Measurements from ENCODE around the gene RAB28.

The RAB28 gene

GRCh38 chr4:13378973-13379759 is 105.0 kb downstream of the RAB28 start:
- Histone ChIP-seq H2BK120ac (ENCODE audit: low read depth, low read length) (no peak overlapping the region), H3K4me3 (ENCODE audit: low read length in 2 of 2) (no peak overlapping the region), H3K4ac (ENCODE audit: low read length) (no peak overlapping the region), H3K9me3 (replicated peaks in 1 of 2; ENCODE audit: control insufficient read depth in 2 of 2, insufficient read depth in 1 of 2, low read depth in 1 of 2, low read length in 2 of 2) (peaks cover 0 to 5% of the 10 kb centered on the region in 2 donors), H2BK12ac (ENCODE audit: low read length) (no peak overlapping the region), H2BK15ac (ENCODE audit: low read length) (no peak overlapping the region), H3K18ac (ENCODE audit: low read length) (no peak overlapping the region), H3K14ac (ENCODE audit: low read length) (no peak overlapping the region), H2AK5ac (ENCODE audit: low read depth, low read length) (no peak overlapping the region), H3K27ac (replicated peaks; ENCODE audit: low read length) (no peak overlapping the region), H3K23ac (ENCODE audit: low read depth, low read length, poor library complexity) (no peak overlapping the region), H3K9ac (ENCODE audit: low read depth, low read length, poor library complexity) (no peak overlapping the region), H2AFZ (ENCODE audit: low read length) (no peak overlapping the region), H3K27me3 (ENCODE audit: control insufficient read depth in 3 of 3, insufficient read depth in 3 of 3, low read depth in 1 of 3, low read length in 3 of 3) (no peaks in the 10 kb centered on the region), H2BK5ac (ENCODE audit: low read length) (no peak overlapping the region), H3K4me1 (ENCODE audit: control insufficient read depth in 2 of 2, insufficient read depth in 1 of 2, low read depth in 1 of 2, low read length in 2 of 2) (no peaks in the 10 kb centered on the region), H3K79me1 (ENCODE audit: low read depth, low read length) (no peaks in the 10 kb centered on the region), H3K4me2 (ENCODE audit: insufficient read depth, low read length, poor library complexity, severe bottlenecking) (no peak overlapping the region), H4K91ac (ENCODE audit: low read depth, low read length, poor library complexity) (no peak overlapping the region), H3K36me3 (replicated peaks in 1 of 2; ENCODE audit: control insufficient read depth in 2 of 2, insufficient read depth in 2 of 2, low read length in 2 of 2) (peaks cover 0 to 35% of the 10 kb centered on the region in 2 donors), H4K8ac (ENCODE audit: low read depth, low read length) (no peak overlapping the region)
- DNase-seq (ENCODE audit: low spot score), result no peak
- no CpG with 5 or more reads among the region's 9 CpGs for WGBS, 2 donors (ENCODE audit: extremely low coverage in 2 of 2, insufficient read length in 2 of 2, insufficient replicate concordance in 1 of 2)

GRCh38 chr4:13371048-13371447 is 113.1 kb downstream of the RAB28 start:
- Histone ChIP-seq H3K36me3 (replicated peaks in 1 of 2; ENCODE audit: control insufficient read depth in 2 of 2, insufficient read depth in 2 of 2, low read length in 2 of 2) (peaks cover 0 to 54% of the 10 kb centered on the region in 2 donors), H3K9ac (ENCODE audit: low read depth, low read length, poor library complexity) (no peak overlapping the region), H4K91ac (ENCODE audit: low read depth, low read length, poor library complexity) (no peak overlapping the region), H2BK15ac (ENCODE audit: low read length) (no peak overlapping the region), H3K4me1 (ENCODE audit: control insufficient read depth in 2 of 2, insufficient read depth in 1 of 2, low read depth in 1 of 2, low read length in 2 of 2) (no peaks in the 10 kb centered on the region), H3K4ac (ENCODE audit: low read length) (no peak overlapping the region), H3K14ac (ENCODE audit: low read length) (no peak overlapping the region), H3K4me2 (ENCODE audit: insufficient read depth, low read length, poor library complexity, severe bottlenecking) (no peak overlapping the region), H2BK5ac (ENCODE audit: low read length) (no peak overlapping the region), H2AFZ (ENCODE audit: low read length) (no peak overlapping the region), H3K9me3 (replicated peaks in 1 of 2; ENCODE audit: control insufficient read depth in 2 of 2, insufficient read depth in 1 of 2, low read depth in 1 of 2, low read length in 2 of 2) (peaks cover 0 to 3% of the 10 kb centered on the region in 2 donors), H3K4me3 (ENCODE audit: low read length in 2 of 2) (no peak overlapping the region), H2BK12ac (ENCODE audit: low read length) (no peak overlapping the region), H4K8ac (ENCODE audit: low read depth, low read length) (no peak overlapping the region), H3K27me3 (ENCODE audit: control insufficient read depth in 3 of 3, insufficient read depth in 3 of 3, low read depth in 1 of 3, low read length in 3 of 3) (no peaks in the 10 kb centered on the region), H3K79me1 (ENCODE audit: low read depth, low read length) (no peaks in the 10 kb centered on the region), H2AK5ac (ENCODE audit: low read depth, low read length) (no peak overlapping the region), H2BK120ac (ENCODE audit: low read depth, low read length) (no peak overlapping the region), H3K23ac (ENCODE audit: low read depth, low read length, poor library complexity) (no peak overlapping the region), H3K18ac (ENCODE audit: low read length) (no peak overlapping the region), H3K27ac (replicated peaks; ENCODE audit: low read length) (no peak overlapping the region)
- no CpG with 5 or more reads among the region's 3 CpGs for WGBS, 2 donors (ENCODE audit: extremely low coverage in 2 of 2, insufficient read length in 2 of 2, insufficient replicate concordance in 1 of 2)
- DNase-seq (ENCODE audit: low spot score), result no peak

GRCh38 chr4:13368217-13368616 is 115.9 kb downstream of the RAB28 start:
- Histone ChIP-seq H2AFZ (ENCODE audit: low read length) (no peak overlapping the region), H2BK15ac (ENCODE audit: low read length) (no peak overlapping the region), H4K8ac (ENCODE audit: low read depth, low read length) (no peak overlapping the region), H2AK5ac (ENCODE audit: low read depth, low read length) (no peak overlapping the region), H2BK120ac (ENCODE audit: low read depth, low read length) (no peak overlapping the region), H4K91ac (ENCODE audit: low read depth, low read length, poor library complexity) (no peak overlapping the region), H3K4me1 (ENCODE audit: control insufficient read depth in 2 of 2, insufficient read depth in 1 of 2, low read depth in 1 of 2, low read length in 2 of 2) (peaks cover 0 to 2% of the 10 kb centered on the region in 2 donors), H3K18ac (ENCODE audit: low read length) (no peak overlapping the region), H2BK5ac (ENCODE audit: low read length) (no peak overlapping the region), H3K4ac (ENCODE audit: low read length) (no peak overlapping the region), H3K36me3 (replicated peaks in 1 of 2; ENCODE audit: control insufficient read depth in 2 of 2, insufficient read depth in 2 of 2, low read length in 2 of 2) (peaks cover 0 to 53% of the 10 kb centered on the region in 2 donors), H3K9ac (ENCODE audit: low read depth, low read length, poor library complexity) (no peak overlapping the region), H3K4me3 (ENCODE audit: low read length in 2 of 2) (no peak overlapping the region), H3K27ac (replicated peaks; ENCODE audit: low read length) (no peak overlapping the region), H3K9me3 (replicated peaks in 1 of 2; ENCODE audit: control insufficient read depth in 2 of 2, insufficient read depth in 1 of 2, low read depth in 1 of 2, low read length in 2 of 2) (peaks cover 0 to 3% of the 10 kb centered on the region in 2 donors), H3K79me1 (ENCODE audit: low read depth, low read length) (no peaks in the 10 kb centered on the region), H3K14ac (ENCODE audit: low read length) (no peak overlapping the region), H3K4me2 (ENCODE audit: insufficient read depth, low read length, poor library complexity, severe bottlenecking) (no peak overlapping the region), H2BK12ac (ENCODE audit: low read length) (no peak overlapping the region), H3K23ac (ENCODE audit: low read depth, low read length, poor library complexity) (no peak overlapping the region), H3K27me3 (ENCODE audit: control insufficient read depth in 3 of 3, insufficient read depth in 3 of 3, low read depth in 1 of 3, low read length in 3 of 3) (no peaks in the 10 kb centered on the region)
- no peak for DNase-seq (ENCODE audit: low spot score)
- WGBS, 2 donors (ENCODE audit: extremely low coverage in 2 of 2, insufficient read length in 2 of 2, insufficient replicate concordance in 1 of 2), result no CpG with 5 or more reads among the region's 2 CpGs

- H3K9me3 ChIP-seq (replicated peaks in 1 of 2; ENCODE audit: control insufficient read depth in 2 of 2, insufficient read depth in 1 of 2, low read depth in 1 of 2, low read length in 2 of 2), result peaks cover 0 to 3% of the 10 kb centered on the region in 2 donors
- no peak overlapping the region for H3K14ac ChIP-seq (ENCODE audit: low read length)
- no peak overlapping the region for H2AFZ ChIP-seq (ENCODE audit: low read length)
- H3K4ac ChIP-seq (ENCODE audit: low read length), result no peak overlapping the region
- no peak overlapping the region for H3K9ac ChIP-seq (ENCODE audit: low read depth, low read length, poor library complexity)
- H3K36me3 ChIP-seq (replicated peaks in 1 of 2; ENCODE audit: control insufficient read depth in 2 of 2, insufficient read depth in 2 of 2, low read length in 2 of 2), result peaks cover 0 to 48% of the 10 kb centered on the region in 2 donors
- no peak overlapping the region for H3K4me3 ChIP-seq (ENCODE audit: low read length in 2 of 2)
- WGBS, 2 donors (ENCODE audit: extremely low coverage in 2 of 2, insufficient read length in 2 of 2, insufficient replicate concordance in 1 of 2), result no CpG with 5 or more reads among the region's 6 CpGs
- no peak overlapping the region for H2BK5ac ChIP-seq (ENCODE audit: low read length)
- no peak overlapping the region for H2BK120ac ChIP-seq (ENCODE audit: low read depth, low read length)
- no peak overlapping the region for H2BK12ac ChIP-seq (ENCODE audit: low read length)
- H3K4me1 ChIP-seq (ENCODE audit: control insufficient read depth in 2 of 2, insufficient read depth in 1 of 2, low read depth in 1 of 2, low read length in 2 of 2), result peaks cover 0 to 2% of the 10 kb centered on the region in 2 donors
- H3K23ac ChIP-seq (ENCODE audit: low read depth, low read length, poor library complexity), result no peak overlapping the region
- H2AK5ac ChIP-seq (ENCODE audit: low read depth, low read length), result no peak overlapping the region
- H3K4me2 ChIP-seq (ENCODE audit: insufficient read depth, low read length, poor library complexity, severe bottlenecking), result no peak overlapping the region
- H3K27me3 ChIP-seq (ENCODE audit: control insufficient read depth in 3 of 3, insufficient read depth in 3 of 3, low read depth in 1 of 3, low read length in 3 of 3), result no peaks in the 10 kb centered on the region
- no peak overlapping the region for H4K91ac ChIP-seq (ENCODE audit: low read depth, low read length, poor library complexity)
- no peak overlapping the region for H2BK15ac ChIP-seq (ENCODE audit: low read length)
- H3K27ac ChIP-seq (replicated peaks; ENCODE audit: low read length), result no peak overlapping the region
- no peak for DNase-seq (ENCODE audit: low spot score)
- no peak overlapping the region for H3K18ac ChIP-seq (ENCODE audit: low read length)
- H3K79me1 ChIP-seq (ENCODE audit: low read depth, low read length), result no peaks in the 10 kb centered on the region
- no peak overlapping the region for H4K8ac ChIP-seq (ENCODE audit: low read depth, low read length)
These were observed 116.4 kb downstream of the RAB28 start for GRCh38 chr4:13367691-13368090.

All from neuronal stem cell (in vitro differentiated cells).